Measurements from ENCODE around the gene GIPR. TPM values are rescaled to one million over a fixed set of nuclear protein-coding genes. Genes with fewer than 3 reads are reported as not detected.
A peak's percentile ranks its signal among the peaks of the same experiment; 100 is the strongest.

Gene GIPR
- total RNA-seq, 6 donors from 2014 or later = 2.9 to 17.8 (median 6.0) TPM

DNA sequence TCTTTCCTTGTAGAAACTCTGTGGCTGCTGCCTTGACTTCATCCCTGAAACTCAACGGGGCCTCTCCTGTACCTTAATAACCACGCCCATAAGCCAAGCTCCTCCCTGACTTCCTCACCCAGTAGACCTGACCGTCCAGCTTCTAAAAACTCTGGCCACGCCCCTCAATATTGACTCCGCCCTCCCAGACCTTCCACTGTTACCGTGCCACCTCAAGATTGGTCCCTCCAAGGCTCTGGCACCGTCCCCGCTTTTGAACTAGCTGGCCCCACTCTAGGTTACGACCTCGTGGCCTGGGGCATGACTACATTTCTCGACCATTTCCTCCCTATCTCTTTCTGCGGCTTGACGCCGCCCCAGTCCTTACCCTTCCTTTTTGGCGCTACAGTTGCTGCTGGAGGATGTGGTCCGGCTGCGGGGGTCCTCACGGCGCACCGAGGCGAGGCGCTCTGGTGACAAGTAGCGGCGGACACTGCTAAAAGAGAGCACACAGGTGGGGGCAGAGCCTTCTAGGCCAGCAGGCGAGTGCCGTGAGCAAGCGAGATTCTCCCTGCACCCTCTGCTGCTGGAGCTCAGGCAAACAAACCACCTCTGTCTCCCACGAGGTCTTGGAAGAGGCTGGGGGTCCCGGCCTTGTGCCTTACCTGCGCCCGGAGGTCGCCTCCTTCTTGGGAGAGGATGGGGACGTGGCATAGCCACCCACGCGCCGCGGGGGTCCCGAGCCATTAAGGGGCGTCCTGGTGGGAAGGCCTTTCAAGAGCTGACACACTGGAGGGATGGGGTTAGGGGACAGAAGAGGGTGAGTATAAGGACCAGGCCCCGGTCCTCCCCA lies 26.5 kb upstream of the GIPR start:
- DNase-seq (peak in 1 of 2 donors; percentile 97), ATAC-seq (ENCODE audit: low FRiP score in 2 of 2) (peak; percentile 59 to 87)
- Histone ChIP-seq H3K27me3 (peaks cover 0 to 10% (median 3%) of the 10 kb centered on the region in 4 donors), H3K4me1 (peaks cover 44 to 72% (median 51%) of the 10 kb centered on the region in 4 donors), H3K9me3 (no peaks in the 10 kb centered on the region), H3K27ac (peak overlapping the region; percentile 71 to 88 (median 84)), H3K4me3 (peak overlapping the region in 3 of 4 donors; percentile 39 to 53 (median 45)), H3K36me3 (no peaks in the 10 kb centered on the region)
- 1 to 5% methylated on average over 15 to 40 of the region's 40 CpGs for WGBS, 2 donors
- TF ChIP-seq POLR2AphosphoS5 (IDR thresholded peaks at IDR 0.05) (peak; percentile 25 to 37), EP300 (IDR thresholded peaks at IDR 0.05) (no peak)

GRCh38 chr19:45643024-45643926 lies 24.7 kb upstream of the GIPR start:
- H3K27ac ChIP-seq = peak overlapping the region in 2 of 4 donors; percentile 22 to 84
- H3K36me3 ChIP-seq = no peaks in the 10 kb centered on the region
- peak overlapping the region in 1 of 4 donors; percentile 45 for H3K4me3 ChIP-seq
- H3K27me3 ChIP-seq = peaks cover 0 to 10% (median 3%) of the 10 kb centered on the region in 4 donors
- WGBS, 2 donors = 9 to 10% methylated on average over 26 to 35 of the region's 39 CpGs
- TF ChIP-seq CTCF (IDR thresholded peaks at IDR 0.05) (peak; percentile 91 to 99 (median 96)), POLR2AphosphoS5 (IDR thresholded peaks at IDR 0.05) (peak in 1 of 2 donors; percentile 11), EP300 (IDR thresholded peaks at IDR 0.05) (no peak)
- no peaks in the 10 kb centered on the region for H3K9me3 ChIP-seq
- peak; percentile 75 to 79 for ATAC-seq (ENCODE audit: low FRiP score in 2 of 2)
- peaks cover 42 to 66% (median 48%) of the 10 kb centered on the region in 4 donors for H3K4me1 ChIP-seq
- DNase-seq = peak; percentile 85 to 99

GRCh38 chr19:45643927-45644771 lies 23.9 kb upstream of the GIPR start:
- TF ChIP-seq CTCF (IDR thresholded peaks at IDR 0.05) (no peak), POLR2A (IDR thresholded peaks at IDR 0.05) (no peak), EP300 (IDR thresholded peaks at IDR 0.05) (no peak), POLR2AphosphoS5 (IDR thresholded peaks at IDR 0.05) (no peak)
- no peaks in the 10 kb centered on the region for H3K9me3 ChIP-seq
- H3K36me3 ChIP-seq = no peaks in the 10 kb centered on the region
- peaks cover 36 to 59% (median 42%) of the 10 kb centered on the region in 4 donors for H3K4me1 ChIP-seq
- peaks cover 0 to 10% (median 3%) of the 10 kb centered on the region in 4 donors for H3K27me3 ChIP-seq
- 54 to 60% methylated on average over 13 to 14 of the region's 14 CpGs for WGBS, 2 donors
- H3K27ac ChIP-seq = no peak overlapping the region
- ATAC-seq (ENCODE audit: low FRiP score in 2 of 2) (no peak), DNase-seq (no peak)
- no peak overlapping the region for H3K4me3 ChIP-seq

GRCh38 chr19:45645068-45645630 lies 22.9 kb upstream of the GIPR start:
- no peaks in the 10 kb centered on the region for H3K9me3 ChIP-seq
- no peaks in the 10 kb centered on the region for H3K36me3 ChIP-seq
- peaks cover 0 to 10% (median 3%) of the 10 kb centered on the region in 4 donors for H3K27me3 ChIP-seq
- TF ChIP-seq POLR2A (IDR thresholded peaks at IDR 0.05) (no peak), CTCF (IDR thresholded peaks at IDR 0.05) (no peak), EP300 (IDR thresholded peaks at IDR 0.05) (no peak), POLR2AphosphoS5 (IDR thresholded peaks at IDR 0.05) (no peak)
- H3K4me1 ChIP-seq = peaks cover 29 to 49% (median 39%) of the 10 kb centered on the region in 4 donors
- DNase-seq (peak in 1 of 2 donors; percentile 87), ATAC-seq (ENCODE audit: low FRiP score in 2 of 2) (no peak)
- H3K27ac ChIP-seq = no peak overlapping the region
- peak overlapping the region in 3 of 4 donors; percentile 37 to 52 (median 48) for H3K4me3 ChIP-seq
- WGBS, 2 donors = 23 to 40% methylated on average over 1 to 19 of the region's 35 CpGs

Data from upper lobe of left lung (tissue), 6 donors.